Measurements from ENCODE around the gene WDR37.
A peak's percentile ranks its signal among the peaks of the same experiment; 100 is the strongest.

Gene WDR37

GRCh38 chr10:1123198-1123597, 67.0 kb downstream of the WDR37 start:
- ChIA-PET CTCF (no interaction called here), POLR2A (ENCODE audit: low non-redundant PET) (no interaction called here)
- no peak for DNase-seq (ENCODE audit: low spot score)
- TF ChIP-seq CTCF (conservative IDR thresholded peaks at IDR 0.05; ENCODE audit: low read depth), result no peak
- no peak overlapping the region for H3K27ac ChIP-seq

GRCh38 chr10:1123972-1124371, 67.8 kb downstream of the WDR37 start:
- no peak for DNase-seq (ENCODE audit: low spot score)
- no peak for TF ChIP-seq CTCF (conservative IDR thresholded peaks at IDR 0.05; ENCODE audit: low read depth)
- CTCF ChIA-PET, result no interaction called here

GRCh38 chr10:1124796-1125195, 68.6 kb downstream of the WDR37 start:
- TF ChIP-seq CTCF (conservative IDR thresholded peaks at IDR 0.05; ENCODE audit: low read depth), result no peak
- no peak for DNase-seq (ENCODE audit: low spot score)
- ChIA-PET POLR2A (ENCODE audit: low non-redundant PET) (no interaction called here), CTCF (no interaction called here)
- no peak overlapping the region for H3K27ac ChIP-seq

More at GRCh38 chr10:1123972-1124371, 67.8 kb downstream of the WDR37 start:
- POLR2A ChIA-PET (ENCODE audit: low non-redundant PET), result no interaction called here
- H3K27ac ChIP-seq, result no peak overlapping the region

- ChIA-PET POLR2A (ENCODE audit: low non-redundant PET) (no interaction called here), CTCF (interaction anchor here (0.9 kb wide), 1 partner anchor 10 kb away, joined by 4 read pairs; no protein-coding TSS in a partner anchor)
- no peak for DNase-seq (ENCODE audit: low spot score)
- H3K27ac ChIP-seq, result no peak overlapping the region
- TF ChIP-seq CTCF (conservative IDR thresholded peaks at IDR 0.05; ENCODE audit: low read depth), result no peak
Observed at GRCh38 chr10:1126461-1126860, 70.3 kb downstream of the WDR37 start.

- ChIA-PET POLR2A (ENCODE audit: low non-redundant PET) (no interaction called here), CTCF (interaction anchor here (0.6 kb wide), 1 partner anchor 56 kb away, joined by 3 read pairs; no protein-coding TSS in a partner anchor)
- no peak for DNase-seq (ENCODE audit: low spot score)
- no peak for TF ChIP-seq CTCF (conservative IDR thresholded peaks at IDR 0.05; ENCODE audit: low read depth)
- peak overlapping the region; percentile 25; the same call in 1 of the 2 replicates for H3K27ac ChIP-seq
Observed at GRCh38 chr10:1127629-1128028, 71.4 kb downstream of the WDR37 start.

GRCh38 chr10:1128115-1128514, 71.9 kb downstream of the WDR37 start:
- no peak overlapping the region for H3K27ac ChIP-seq
- no peak for DNase-seq (ENCODE audit: low spot score)
- no peak for TF ChIP-seq CTCF (conservative IDR thresholded peaks at IDR 0.05; ENCODE audit: low read depth)
- CTCF ChIA-PET, result interaction anchor here (0.6 kb wide), 1 partner anchor 56 kb away, joined by 3 read pairs; no protein-coding TSS in a partner anchor
- POLR2A ChIA-PET (ENCODE audit: low non-redundant PET), result no interaction called here

GRCh38 chr10:1128649-1129048, 72.5 kb downstream of the WDR37 start:
- no peak for TF ChIP-seq CTCF (conservative IDR thresholded peaks at IDR 0.05; ENCODE audit: low read depth)
- ChIA-PET POLR2A (ENCODE audit: low non-redundant PET) (no interaction called here), CTCF (no interaction called here)
- DNase-seq (ENCODE audit: low spot score), result no peak
- no peak overlapping the region for H3K27ac ChIP-seq

Measured in RWPE1 (cell line).